ENCODE results near the gene RCAN2.

RCAN2 gene

GRCh38 chr6:46254946-46255345 is 236.3 kb downstream of the RCAN2 start:
- in situ Hi-C loops (cut with HindIII; ENCODE audit: low sequenced_read_pairs) = no loop called here
- no peak for TF ChIP-seq CTCF (IDR thresholded peaks at IDR 0.05; ENCODE audit: low read depth, low read length)

GRCh38 chr6:46254331-46254730 is 236.9 kb downstream of the RCAN2 start:
- TF ChIP-seq CTCF (IDR thresholded peaks at IDR 0.05; ENCODE audit: low read depth, low read length) = no peak
- DNase-seq (ENCODE audit: low read depth, low spot score) = no peak
- in situ Hi-C loops (cut with HindIII; ENCODE audit: low sequenced_read_pairs) = no loop called here
- no peak overlapping the region for H3K4me3 ChIP-seq (ENCODE audit: low read depth, low read length)

More at GRCh38 chr6:46254946-46255345, 236.3 kb downstream of the RCAN2 start:
- no peak for DNase-seq (ENCODE audit: low read depth, low spot score)
- H3K4me3 ChIP-seq (ENCODE audit: low read depth, low read length) = no peak overlapping the region

GRCh38 chr6:46251583-46252339 is 239.5 kb downstream of the RCAN2 start:
- TF ChIP-seq CTCF (IDR thresholded peaks at IDR 0.05; ENCODE audit: low read depth, low read length) = no peak
- no peak overlapping the region for H3K4me3 ChIP-seq (ENCODE audit: low read depth, low read length)
- DNase-seq (ENCODE audit: low read depth, low spot score) = no peak
- in situ Hi-C loops (cut with HindIII; ENCODE audit: low sequenced_read_pairs) = no loop called here

GRCh38 chr6:46248143-46248542 is 243.1 kb downstream of the RCAN2 start:
- DNase-seq (ENCODE audit: low read depth, low spot score) = no peak
- TF ChIP-seq CTCF (IDR thresholded peaks at IDR 0.05; ENCODE audit: low read depth, low read length) = no peak
- no peak overlapping the region for H3K4me3 ChIP-seq (ENCODE audit: low read depth, low read length)
- in situ Hi-C loops (cut with HindIII; ENCODE audit: low sequenced_read_pairs) = no loop called here

GRCh38 chr6:46246727-46247126 is 244.5 kb downstream of the RCAN2 start:
- no peak for TF ChIP-seq CTCF (IDR thresholded peaks at IDR 0.05; ENCODE audit: low read depth, low read length)
- in situ Hi-C loops (cut with HindIII; ENCODE audit: low sequenced_read_pairs) = no loop called here
- no peak overlapping the region for H3K4me3 ChIP-seq (ENCODE audit: low read depth, low read length)
- no peak for DNase-seq (ENCODE audit: low read depth, low spot score)

GRCh38 chr6:46246081-46246480 is 245.2 kb downstream of the RCAN2 start:
- TF ChIP-seq CTCF (IDR thresholded peaks at IDR 0.05; ENCODE audit: low read depth, low read length) = no peak
- in situ Hi-C loops (cut with HindIII; ENCODE audit: low sequenced_read_pairs) = no loop called here
- no peak overlapping the region for H3K4me3 ChIP-seq (ENCODE audit: low read depth, low read length)
- DNase-seq (ENCODE audit: low read depth, low spot score) = no peak

Data from astrocyte of the spinal cord (primary cell).